Measurements from ENCODE around the gene SLC31A2. TPM values are rescaled to one million over a fixed set of nuclear protein-coding genes. Genes with fewer than 3 reads are reported as not detected.
"Not testable (repeated sequence)": the region's sequence is repeated elsewhere in the genome, so short reads cannot be mapped to it uniquely, and the experiment has no call there.

SLC31A2 gene
- total RNA-seq, result 10 to 100 TPM in 1 of 2 donors, 1 to 10 TPM in 1; 4.7 to 10.9 TPM

GRCh38 chr9:113150670-113151611 lies at the start of gene SLC31A2:
TSS of gene SLC31A2 (plus strand) at chr9:113151007. CDS start at chr9:113151075, 68 bp downstream.
- peaks cover 1% of the 10 kb centered on the region for H3K27me3 Mint-ChIP-seq
- H3K4me3 Mint-ChIP-seq, result peak within 1 kb of the TSS; percentile 77
- no peaks in the 10 kb centered on the region for H3K9me3 Mint-ChIP-seq
- peaks cover 25% of the 10 kb centered on the region for H3K4me1 Mint-ChIP-seq
- peak within 1 kb of the TSS; percentile 83 for H3K27ac Mint-ChIP-seq
- H3K36me3 Mint-ChIP-seq (ENCODE audit: low read depth), result no peaks in the 10 kb centered on the region
- ATAC-seq (replicated peaks), result peak; percentile 96

GRCh38 chr9:113105345-113105744 lies 45.5 kb upstream of the SLC31A2 start:
- H3K9me3 Mint-ChIP-seq; H3K36me3 Mint-ChIP-seq (ENCODE audit: low read depth); H3K27me3 Mint-ChIP-seq; H3K27ac Mint-ChIP-seq; H3K4me1 Mint-ChIP-seq; H3K4me3 Mint-ChIP-seq; ATAC-seq (replicated peaks): not testable (repeated sequence)

- not testable (repeated sequence) for H3K9me3 Mint-ChIP-seq; H3K27ac Mint-ChIP-seq; H3K4me1 Mint-ChIP-seq; H3K36me3 Mint-ChIP-seq (ENCODE audit: low read depth); H3K4me3 Mint-ChIP-seq; H3K27me3 Mint-ChIP-seq
- ATAC-seq (replicated peaks), result peak; percentile 71
Measured at GRCh38 chr9:113111065-113111951, 39.5 kb upstream of the SLC31A2 start.

- H3K9me3 Mint-ChIP-seq; H3K4me1 Mint-ChIP-seq; H3K4me3 Mint-ChIP-seq; H3K36me3 Mint-ChIP-seq (ENCODE audit: low read depth); H3K27me3 Mint-ChIP-seq; H3K27ac Mint-ChIP-seq: not testable (repeated sequence)
- ATAC-seq (replicated peaks), result peak; percentile 70
Measured at GRCh38 chr9:113112706-113113510, 37.9 kb upstream of the SLC31A2 start.

GRCh38 chr9:113118829-113119228 lies 32.0 kb upstream of the SLC31A2 start:
- H3K27me3 Mint-ChIP-seq; H3K4me3 Mint-ChIP-seq; H3K27ac Mint-ChIP-seq; H3K4me1 Mint-ChIP-seq; ATAC-seq (replicated peaks); H3K9me3 Mint-ChIP-seq; H3K36me3 Mint-ChIP-seq (ENCODE audit: low read depth): not testable (repeated sequence)

GRCh38 chr9:113125386-113126035 lies 25.3 kb upstream of the SLC31A2 start:
- no peak for ATAC-seq (replicated peaks)
- Mint-ChIP-seq H3K9me3 (no peaks in the 10 kb centered on the region), H3K4me1 (no peaks in the 10 kb centered on the region), H3K36me3 (ENCODE audit: low read depth) (no peaks in the 10 kb centered on the region), H3K27me3 (peaks cover 27% of the 10 kb centered on the region), H3K27ac (no peak overlapping the region), H3K4me3 (no peak overlapping the region)

- H3K27ac Mint-ChIP-seq, result no peak overlapping the region
- peaks cover 40% of the 10 kb centered on the region for H3K27me3 Mint-ChIP-seq
- no peaks in the 10 kb centered on the region for H3K9me3 Mint-ChIP-seq
- no peaks in the 10 kb centered on the region for H3K4me1 Mint-ChIP-seq
- H3K4me3 Mint-ChIP-seq, result no peak overlapping the region
- H3K36me3 Mint-ChIP-seq (ENCODE audit: low read depth), result no peaks in the 10 kb centered on the region
- no peak for ATAC-seq (replicated peaks)
Measured at GRCh38 chr9:113129466-113129865, 21.3 kb upstream of the SLC31A2 start.

- Mint-ChIP-seq H3K9me3 (no peaks in the 10 kb centered on the region), H3K27ac (no peak overlapping the region), H3K4me1 (no peaks in the 10 kb centered on the region), H3K27me3 (peaks cover 40% of the 10 kb centered on the region), H3K4me3 (no peak overlapping the region), H3K36me3 (ENCODE audit: low read depth) (no peaks in the 10 kb centered on the region)
- no peak for ATAC-seq (replicated peaks)
Measured at GRCh38 chr9:113129884-113130283, 20.9 kb upstream of the SLC31A2 start.

- no peak for ATAC-seq (replicated peaks)
- H3K27ac Mint-ChIP-seq, result no peak overlapping the region
- peaks cover 37% of the 10 kb centered on the region for H3K27me3 Mint-ChIP-seq
- H3K4me3 Mint-ChIP-seq, result no peak overlapping the region
- H3K36me3 Mint-ChIP-seq (ENCODE audit: low read depth), result no peaks in the 10 kb centered on the region
- H3K4me1 Mint-ChIP-seq, result no peaks in the 10 kb centered on the region
- no peaks in the 10 kb centered on the region for H3K9me3 Mint-ChIP-seq
Measured at GRCh38 chr9:113131689-113132151, 19.1 kb upstream of the SLC31A2 start.

- no peaks in the 10 kb centered on the region for H3K4me1 Mint-ChIP-seq
- H3K4me3 Mint-ChIP-seq, result no peak overlapping the region
- H3K27ac Mint-ChIP-seq, result no peak overlapping the region
- no peaks in the 10 kb centered on the region for H3K36me3 Mint-ChIP-seq (ENCODE audit: low read depth)
- peaks cover 4% of the 10 kb centered on the region for H3K27me3 Mint-ChIP-seq
- H3K9me3 Mint-ChIP-seq, result no peaks in the 10 kb centered on the region
- ATAC-seq (replicated peaks), result no peak
Measured at GRCh38 chr9:113137196-113138168, 13.3 kb upstream of the SLC31A2 start.

- H3K36me3 Mint-ChIP-seq (ENCODE audit: low read depth), result no peaks in the 10 kb centered on the region
- H3K27me3 Mint-ChIP-seq, result no peaks in the 10 kb centered on the region
- ATAC-seq (replicated peaks), result no peak
- no peak overlapping the region for H3K4me3 Mint-ChIP-seq
- H3K4me1 Mint-ChIP-seq, result no peaks in the 10 kb centered on the region
- no peaks in the 10 kb centered on the region for H3K9me3 Mint-ChIP-seq
- no peak overlapping the region for H3K27ac Mint-ChIP-seq
Measured at GRCh38 chr9:113138760-113139159, 12.0 kb upstream of the SLC31A2 start.

GRCh38 chr9:113139225-113139829 lies 11.5 kb upstream of the SLC31A2 start:
- Mint-ChIP-seq H3K4me1 (no peaks in the 10 kb centered on the region), H3K4me3 (no peak overlapping the region), H3K27me3 (no peaks in the 10 kb centered on the region), H3K27ac (no peak overlapping the region), H3K9me3 (no peaks in the 10 kb centered on the region), H3K36me3 (ENCODE audit: low read depth) (no peaks in the 10 kb centered on the region)
- no peak for ATAC-seq (replicated peaks)
